ENCODE results near the gene TMEM225B. TPM values are rescaled to one million over a fixed set of nuclear protein-coding genes. Genes with fewer than 3 reads are reported as not detected.

TMEM225B gene
- total RNA-seq, 1 donor from 2014 or later: 0.43 TPM

GRCh38 chr7:99622596-99622995, 24.5 kb downstream of the TMEM225B start:
- DNase-seq (ENCODE audit: low spot score in 2 of 2): no peak
- no peaks in the 10 kb centered on the region for H3K9me3 ChIP-seq
- peaks cover 75 to 82% of the 10 kb centered on the region in 2 donors for H3K36me3 ChIP-seq
- intact Hi-C loops (cut with DNase I): no loop called here
- no peak overlapping the region for H3K4me3 ChIP-seq
- H3K27me3 ChIP-seq: no peaks in the 10 kb centered on the region
- TF ChIP-seq CTCF (IDR thresholded peaks at IDR 0.05): no peak
- no peak overlapping the region for H3K27ac ChIP-seq
- peaks cover 0 to 2% of the 10 kb centered on the region in 2 donors for H3K4me1 ChIP-seq

- Histone ChIP-seq H3K9me3 (no peaks in the 10 kb centered on the region), H3K27me3 (no peaks in the 10 kb centered on the region), H3K27ac (no peak overlapping the region), H3K4me1 (no peaks in the 10 kb centered on the region), H3K36me3 (peaks cover 75 to 88% of the 10 kb centered on the region in 2 donors), H3K4me3 (no peak overlapping the region)
- DNase-seq (ENCODE audit: low spot score in 2 of 2): no peak
- intact Hi-C loops (cut with DNase I): no loop called here
- no peak for TF ChIP-seq CTCF (IDR thresholded peaks at IDR 0.05)
Measured at GRCh38 chr7:99623091-99623693, 25.1 kb downstream of the TMEM225B start.

- no peak for DNase-seq (ENCODE audit: low spot score in 2 of 2)
- H3K36me3 ChIP-seq: peaks cover 75 to 95% of the 10 kb centered on the region in 2 donors
Measured at GRCh38 chr7:99623702-99624447, 25.8 kb downstream of the TMEM225B start.

GRCh38 chr7:99624484-99624883, 26.4 kb downstream of the TMEM225B start:
- DNase-seq (ENCODE audit: low spot score in 2 of 2): no peak
- Histone ChIP-seq H3K4me3 (no peak overlapping the region), H3K36me3 (peaks cover 79 to 97% of the 10 kb centered on the region in 2 donors), H3K27me3 (no peaks in the 10 kb centered on the region), H3K4me1 (no peaks in the 10 kb centered on the region), H3K27ac (no peak overlapping the region), H3K9me3 (no peaks in the 10 kb centered on the region)
- intact Hi-C loops (cut with DNase I): no loop called here
- TF ChIP-seq CTCF (IDR thresholded peaks at IDR 0.05): no peak

More at GRCh38 chr7:99623702-99624447, 25.8 kb downstream of the TMEM225B start:
- Histone ChIP-seq H3K4me1 (no peaks in the 10 kb centered on the region), H3K27me3 (no peaks in the 10 kb centered on the region), H3K9me3 (no peaks in the 10 kb centered on the region), H3K4me3 (no peak overlapping the region), H3K27ac (no peak overlapping the region)
- no peak for TF ChIP-seq CTCF (IDR thresholded peaks at IDR 0.05)
- intact Hi-C loops (cut with DNase I): no loop called here

- no peak for TF ChIP-seq CTCF (IDR thresholded peaks at IDR 0.05)
- intact Hi-C loops (cut with DNase I): no loop called here
- no peak for DNase-seq (ENCODE audit: low spot score in 2 of 2)
- no peak overlapping the region for H3K4me3 ChIP-seq
- H3K9me3 ChIP-seq: no peaks in the 10 kb centered on the region
- H3K27ac ChIP-seq: no peak overlapping the region
- no peaks in the 10 kb centered on the region for H3K4me1 ChIP-seq
- no peaks in the 10 kb centered on the region for H3K27me3 ChIP-seq
- H3K36me3 ChIP-seq: peaks cover 78 to 97% of the 10 kb centered on the region in 2 donors
Measured at GRCh38 chr7:99625321-99625720, 27.3 kb downstream of the TMEM225B start.

Data from ascending aorta (tissue), 2 donors.